Astrocyte (in vitro differentiated cells and primary cell): Measurements from ENCODE around the gene NOLC1. TPM values are rescaled to one million over a fixed set of nuclear protein-coding genes. Genes with fewer than 3 reads are reported as not detected.

Source experiments
- DNase-seq: peaks from one replicate; pipeline ENCODE4 v3.0.0-alpha.2; 2010; ENCODE audit warnings: low read depth
- FAIRE-seq: peaks from 2 replicates; lab custom pipeline; 2011; peaks lifted over from hg19 to GRCh38; lab: Jason Lieb, UNC
- H2AFZ ChIP-seq: 2 replicates; pipeline ENCODE4 v1.6.0; 2012; ENCODE audit warnings: low read depth, low read length, inconsistent platforms
- H3K27ac ChIP-seq: 2 replicates; pipeline ENCODE4 v1.5.1; 2011; ENCODE audit warnings: low read depth, low read length, inconsistent platforms
- H3K27me3 ChIP-seq: 2 replicates; pipeline ENCODE4 v1.6.0; 2011; ENCODE audit warnings: low read length, inconsistent platforms; ENCODE audit not compliant: insufficient read depth
- H3K36me3 ChIP-seq: 2 replicates; pipeline ENCODE4 v1.5.1; 2011; ENCODE audit warnings: low read length, inconsistent platforms; ENCODE audit not compliant: insufficient read depth
- H3K4me1 ChIP-seq: 2 replicates; pipeline ENCODE4 v1.5.1; 2011; ENCODE audit warnings: low read length, inconsistent platforms; ENCODE audit not compliant: insufficient read depth
- H3K4me2 ChIP-seq: 2 replicates; pipeline ENCODE4 v1.6.0; 2012; ENCODE audit warnings: low read length, inconsistent platforms
- H3K4me3 ChIP-seq: 2 replicates; pipeline ENCODE4 v1.5.1; 2011; ENCODE audit warnings: low read depth, mild to moderate bottlenecking, low read length, inconsistent platforms; ENCODE audit not compliant: insufficient read depth
- H3K79me2 ChIP-seq: 2 replicates; pipeline ENCODE4 v1.6.0; 2012; ENCODE audit warnings: mild to moderate bottlenecking, low read length, inconsistent platforms; ENCODE audit not compliant: insufficient read depth
- H3K9ac ChIP-seq: 2 replicates; pipeline ENCODE4 v1.6.0; 2012; ENCODE audit warnings: mild to moderate bottlenecking, low read length, inconsistent platforms
- H3K9me3 ChIP-seq: 2 replicates; pipeline ENCODE4 v1.5.1; 2012; ENCODE audit warnings: low read depth, mild to moderate bottlenecking, low read length, inconsistent platforms; ENCODE audit not compliant: insufficient read depth
- H4K20me1 ChIP-seq: 2 replicates; pipeline ENCODE4 v1.6.0; 2012; ENCODE audit warnings: low read length, inconsistent platforms; ENCODE audit not compliant: insufficient read depth
- H3K27ac Mint-ChIP-seq: one replicate; pipeline ENCODE4 v1.8.0; 2021; ENCODE audit warnings: mild to moderate bottlenecking, mixed read lengths; ENCODE audit not compliant: unreplicated experiment
- H3K27me3 Mint-ChIP-seq: one replicate; pipeline ENCODE4 v1.8.0; 2021; ENCODE audit warnings: low read depth, mixed read lengths; ENCODE audit not compliant: unreplicated experiment
- H3K36me3 Mint-ChIP-seq: one replicate; pipeline ENCODE4 v1.8.0; 2021; ENCODE audit warnings: low read depth, mixed read lengths; ENCODE audit not compliant: unreplicated experiment
- H3K4me1 Mint-ChIP-seq: one replicate; pipeline ENCODE4 v1.8.0; 2021; ENCODE audit warnings: low read depth, mixed read lengths; ENCODE audit not compliant: unreplicated experiment
- H3K4me3 Mint-ChIP-seq: one replicate; pipeline ENCODE4 v1.8.0; 2021; ENCODE audit warnings: mild to moderate bottlenecking, moderate library complexity, mixed read lengths; ENCODE audit not compliant: unreplicated experiment
- H3K9me3 Mint-ChIP-seq: one replicate; pipeline ENCODE4 v1.8.0; 2021; ENCODE audit warnings: mild to moderate bottlenecking, mixed read lengths; ENCODE audit not compliant: unreplicated experiment
- CTCF ChIP-seq: IDR thresholded peaks from 2 replicates; pipeline ENCODE4 v1.5.1; 2011; ENCODE audit warnings: low read depth, mild to moderate bottlenecking, inconsistent platforms, low read length, moderate library complexity; ENCODE audit not compliant: insufficient read depth
- EZH2 ChIP-seq: IDR thresholded peaks from 2 replicates; pipeline ENCODE4 v1.6.1; 2012; ENCODE audit warnings: mild to moderate bottlenecking, low read length, inconsistent platforms; ENCODE audit not compliant: insufficient read depth
- total RNA-seq: library from RNA; stranded (reverse); gene quantifications from 2 replicates; pipeline ENCODE4 v1.2.1, GENCODE V29; 2021

Gene NOLC1
- total RNA-seq, 1 donor from 2014 or later: 92.9 TPM

GRCh38 chr10:102191956-102192355 lies 39.8 kb downstream of the NOLC1 start:
- H3K9ac ChIP-seq: no peak overlapping the region
- H3K27ac Mint-ChIP-seq: no peak overlapping the region
- no peak overlapping the region for H2AFZ ChIP-seq

GRCh38 chr10:102195296-102195870 lies 43.2 kb downstream of the NOLC1 start:
- Mint-ChIP-seq H3K27ac (no peak overlapping the region), H3K4me3 (no peak overlapping the region), H3K27me3 (peaks cover 16% of the 10 kb centered on the region), H3K4me1 (no peaks in the 10 kb centered on the region), H3K9me3 (peaks cover 30% of the 10 kb centered on the region), H3K36me3 (no peaks in the 10 kb centered on the region)
- Histone ChIP-seq H2AFZ (no peak overlapping the region), H4K20me1 (no peaks in the 10 kb centered on the region), H3K4me1 (no peaks in the 10 kb centered on the region), H3K9ac (no peak overlapping the region), H3K27me3 (no peaks in the 10 kb centered on the region), H3K4me2 (no peak overlapping the region), H3K4me3 (no peak overlapping the region), H3K9me3 (peaks cover 11% of the 10 kb centered on the region), H3K36me3 (no peaks in the 10 kb centered on the region), H3K79me2 (no peaks in the 10 kb centered on the region), H3K27ac (no peak overlapping the region)
- no peak for FAIRE-seq
- TF ChIP-seq CTCF (no peak), EZH2 (no peak)
- DNase-seq: no peak

More at GRCh38 chr10:102191956-102192355, 39.8 kb downstream of the NOLC1 start:
- Histone ChIP-seq H3K4me1 (no peaks in the 10 kb centered on the region), H3K4me3 (no peak overlapping the region), H4K20me1 (no peaks in the 10 kb centered on the region), H3K27me3 (no peaks in the 10 kb centered on the region), H3K9me3 (peaks cover 11% of the 10 kb centered on the region), H3K79me2 (no peaks in the 10 kb centered on the region), H3K27ac (no peak overlapping the region), H3K36me3 (no peaks in the 10 kb centered on the region), H3K4me2 (no peak overlapping the region)
- Mint-ChIP-seq H3K4me1 (no peaks in the 10 kb centered on the region), H3K27me3 (peaks cover 11% of the 10 kb centered on the region), H3K36me3 (peaks cover 2% of the 10 kb centered on the region), H3K4me3 (no peak overlapping the region), H3K9me3 (peaks cover 26% of the 10 kb centered on the region)
- DNase-seq (no peak), FAIRE-seq (no peak)
- no peak for TF ChIP-seq EZH2
- no peak for TF ChIP-seq CTCF

GRCh38 chr10:102196893-102197292 lies 44.7 kb downstream of the NOLC1 start:
- Histone ChIP-seq H3K27ac (no peak overlapping the region), H3K4me2 (no peak overlapping the region), H4K20me1 (no peaks in the 10 kb centered on the region), H3K4me3 (no peak overlapping the region), H3K4me1 (no peaks in the 10 kb centered on the region), H3K9ac (no peak overlapping the region), H3K9me3 (peaks cover 10% of the 10 kb centered on the region), H2AFZ (no peak overlapping the region), H3K36me3 (no peaks in the 10 kb centered on the region), H3K79me2 (no peaks in the 10 kb centered on the region), H3K27me3 (no peaks in the 10 kb centered on the region)
- Mint-ChIP-seq H3K4me3 (no peak overlapping the region), H3K36me3 (no peaks in the 10 kb centered on the region), H3K4me1 (no peaks in the 10 kb centered on the region), H3K9me3 (peaks cover 22% of the 10 kb centered on the region), H3K27ac (no peak overlapping the region), H3K27me3 (peaks cover 18% of the 10 kb centered on the region)
- FAIRE-seq: no peak
- TF ChIP-seq CTCF: no peak
- TF ChIP-seq EZH2: no peak
- no peak for DNase-seq
